ENCODE data around the gene HSF2.
"Not testable (repeated sequence)": the region's sequence is repeated elsewhere in the genome, so short reads cannot be mapped to it uniquely, and the experiment has no call there.

HSF2 gene

DNA sequence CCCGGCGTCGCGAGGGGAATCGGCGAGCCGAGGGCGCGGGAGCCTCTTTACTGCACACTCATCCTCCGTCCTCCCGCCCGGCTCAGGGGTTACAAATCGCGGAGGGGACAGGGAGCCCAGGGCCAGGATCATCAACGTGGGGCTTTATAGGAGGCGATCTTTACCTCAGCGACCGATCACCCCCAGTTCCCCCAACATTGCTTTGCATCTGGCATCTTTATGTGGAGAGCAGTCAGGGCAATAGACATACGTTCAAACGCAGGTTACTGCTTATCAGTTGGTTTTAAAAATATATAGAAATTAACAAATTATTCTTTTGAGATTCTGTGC, 634 bp downstream of the HSF2 start:
- DNase-seq: no peak

DNA sequence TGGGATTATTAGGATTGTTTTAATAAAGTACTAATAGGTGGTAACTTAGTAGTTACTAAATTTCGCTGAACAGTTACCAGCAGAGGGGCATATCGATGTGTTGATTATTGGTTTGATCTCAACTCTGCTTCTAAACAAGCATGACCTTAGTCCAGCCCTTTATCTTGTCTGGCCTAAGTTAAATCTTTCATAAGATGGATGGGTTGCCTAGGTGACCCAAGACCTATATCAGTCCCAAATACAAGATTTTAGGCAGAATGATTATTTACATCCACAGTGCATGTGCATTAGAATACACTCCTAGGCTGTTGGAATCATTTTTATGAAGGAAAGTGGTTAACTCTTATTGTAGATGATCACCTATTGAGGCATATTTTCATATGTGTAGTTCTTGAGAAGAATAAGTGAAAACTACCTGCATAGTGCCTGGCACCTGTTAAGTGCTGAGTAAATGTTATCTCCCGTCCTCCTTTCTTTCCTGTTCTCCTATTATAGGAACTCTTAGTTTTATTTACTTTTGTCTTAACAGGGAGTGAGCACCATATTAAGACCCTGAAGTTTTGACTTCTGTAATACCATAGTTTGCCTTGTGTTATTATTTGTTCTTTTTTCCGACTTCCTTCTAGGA, 1.1 kb downstream of the HSF2 start:
- DNase-seq: no peak

DNA sequence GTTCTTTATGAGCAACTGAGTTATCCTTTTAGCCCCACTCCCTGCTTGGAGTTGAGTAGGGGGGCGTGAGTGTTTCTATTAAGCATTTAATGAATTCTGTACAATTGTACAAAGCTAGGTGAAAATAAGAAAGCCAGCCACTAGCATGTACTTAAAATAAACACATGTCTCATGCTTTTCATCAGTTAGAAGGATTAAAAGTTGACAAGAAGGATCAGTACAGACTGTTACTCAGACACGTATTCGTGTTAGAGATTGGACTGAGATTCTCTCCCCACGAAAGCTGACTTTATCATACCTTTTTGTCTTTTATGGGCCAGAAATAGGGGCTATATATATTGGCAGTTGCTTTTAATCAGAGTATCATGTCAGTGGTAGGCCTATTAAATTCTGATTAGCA, 1.7 kb downstream of the HSF2 start:
- DNase-seq: no peak

DNA sequence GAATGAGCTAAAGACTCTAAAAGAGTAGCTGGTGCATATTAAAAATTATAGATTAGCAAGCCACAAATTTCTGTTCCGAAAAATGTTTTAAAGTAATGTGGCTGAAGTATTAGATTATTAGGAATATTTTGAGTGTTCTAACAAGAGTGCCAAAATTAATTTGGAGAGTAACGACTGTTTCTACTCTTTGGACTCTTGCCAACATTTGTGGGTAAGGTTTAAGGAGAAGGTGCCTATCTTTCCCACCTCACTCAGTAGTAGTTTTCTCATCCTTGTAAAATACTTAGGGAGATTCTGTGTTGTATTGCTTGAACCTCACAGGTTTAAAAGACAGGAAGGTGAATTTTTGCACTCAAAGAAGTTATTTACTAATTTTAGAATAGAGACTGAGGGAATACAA, 5.0 kb downstream of the HSF2 start:
- no peak for DNase-seq

DNA sequence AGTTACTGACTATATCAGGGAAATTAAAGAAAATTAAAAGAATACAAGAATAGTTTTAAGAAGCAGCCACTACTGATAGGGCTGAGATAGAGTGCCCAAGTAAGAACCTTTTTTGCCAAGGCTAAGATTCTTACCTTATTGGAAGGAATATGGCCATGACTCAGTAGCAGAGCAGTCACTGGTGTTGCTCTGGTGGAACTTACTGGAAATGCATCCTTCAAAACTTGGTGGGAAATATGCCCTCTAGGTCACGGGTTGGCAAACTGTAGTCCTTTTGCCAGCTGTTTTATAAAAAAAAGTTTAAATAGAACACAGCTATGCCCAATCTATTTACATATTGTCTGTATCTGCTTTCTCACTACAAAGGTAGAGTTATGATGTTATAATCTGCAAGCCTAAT, 6.0 kb downstream of the HSF2 start:
- no peak for DNase-seq

DNA sequence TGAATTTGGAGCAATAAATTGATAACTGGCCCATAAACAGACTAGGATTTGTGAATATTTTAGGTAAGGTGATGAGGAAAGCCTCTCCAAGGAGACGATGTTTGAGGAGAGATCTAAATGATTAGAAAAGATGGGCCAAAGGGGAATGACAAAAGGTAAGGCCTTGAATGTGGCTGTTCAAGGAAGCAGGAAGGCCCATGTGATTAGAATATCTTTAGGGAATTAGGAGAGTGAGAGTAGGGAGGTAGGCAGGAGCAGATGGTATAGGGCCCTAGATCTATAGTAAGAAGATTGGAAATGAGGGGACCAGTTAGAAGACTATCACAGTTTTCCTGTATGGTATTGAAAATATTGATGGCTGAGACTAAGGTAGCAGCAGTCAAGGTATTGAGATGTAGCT, 6.7 kb downstream of the HSF2 start:
- DNase-seq: no peak

DNA sequence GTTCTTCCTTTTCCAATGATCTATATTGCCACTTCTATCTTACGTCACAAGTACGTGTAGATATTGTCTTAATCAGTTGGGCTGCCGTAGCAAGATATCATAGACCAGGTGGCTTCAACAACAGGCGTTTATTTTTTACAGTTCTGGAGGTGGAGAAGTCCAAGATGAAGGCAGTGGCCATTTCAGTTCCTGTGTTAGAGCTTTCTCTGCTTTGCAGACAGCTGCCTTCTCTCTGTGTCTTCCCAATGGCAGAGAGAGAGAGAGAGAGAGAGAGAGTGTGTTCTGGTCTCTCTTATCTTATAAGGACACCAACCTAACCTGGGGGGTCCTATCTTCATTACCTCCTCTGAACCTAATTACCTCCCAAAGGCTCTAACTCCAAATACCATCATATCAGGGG, 8.3 kb downstream of the HSF2 start:
- DNase-seq: no peak

DNA sequence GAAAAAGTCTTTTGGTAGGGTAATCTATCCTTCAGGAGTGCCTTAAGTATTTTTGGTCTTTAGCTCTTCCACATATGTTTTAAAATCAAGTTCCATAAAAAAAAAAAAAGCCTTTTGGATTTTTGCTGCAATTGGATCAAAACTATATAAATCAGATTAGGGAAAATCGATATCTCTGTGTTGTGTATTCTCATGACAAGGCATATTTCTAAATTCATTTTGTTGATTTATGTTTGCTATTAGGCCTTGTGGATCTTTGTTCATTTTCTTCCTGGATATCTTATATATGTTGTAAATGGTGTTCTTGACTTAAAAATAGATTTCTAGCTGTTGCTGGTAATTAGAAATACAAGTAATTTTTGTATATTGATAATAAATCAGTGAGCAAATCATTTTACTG, 8.8 kb downstream of the HSF2 start:
- DNase-seq: no peak

DNA sequence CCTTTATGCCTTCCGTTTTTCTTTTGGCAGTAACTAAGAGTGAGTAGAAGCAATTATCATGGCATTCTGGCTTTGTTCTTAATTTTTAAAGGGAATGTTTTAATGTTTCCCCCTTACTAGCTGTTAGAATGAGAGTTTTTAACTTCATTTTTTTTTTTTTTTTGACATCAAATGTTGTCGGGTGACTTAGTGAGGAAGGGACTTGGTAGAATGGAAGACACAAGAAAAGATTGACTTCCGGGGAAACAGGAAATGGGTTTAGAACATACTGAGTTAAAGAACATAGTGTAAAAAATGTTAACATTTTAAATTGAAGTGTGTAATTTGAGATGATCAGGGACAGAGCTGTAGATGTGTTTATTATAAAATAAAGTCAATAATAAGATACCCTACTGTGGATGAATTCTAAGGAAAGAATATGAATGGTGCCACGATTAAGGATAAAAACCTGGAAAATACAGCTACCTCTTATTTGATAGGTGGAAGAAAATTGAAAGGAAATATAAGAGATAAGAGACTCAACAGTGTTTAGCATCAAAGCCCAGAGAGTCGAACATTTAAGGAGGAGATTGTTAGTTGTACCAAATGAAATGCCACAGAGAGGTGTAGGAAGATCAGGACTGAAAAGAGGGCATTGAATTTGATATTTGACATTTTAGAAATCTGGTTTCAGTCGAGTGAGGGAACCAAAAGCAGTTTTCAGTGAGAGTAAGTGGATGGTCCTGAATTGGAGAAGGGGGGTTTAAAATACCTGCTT, 9.4 kb downstream of the HSF2 start:
- no peak for DNase-seq

DNA sequence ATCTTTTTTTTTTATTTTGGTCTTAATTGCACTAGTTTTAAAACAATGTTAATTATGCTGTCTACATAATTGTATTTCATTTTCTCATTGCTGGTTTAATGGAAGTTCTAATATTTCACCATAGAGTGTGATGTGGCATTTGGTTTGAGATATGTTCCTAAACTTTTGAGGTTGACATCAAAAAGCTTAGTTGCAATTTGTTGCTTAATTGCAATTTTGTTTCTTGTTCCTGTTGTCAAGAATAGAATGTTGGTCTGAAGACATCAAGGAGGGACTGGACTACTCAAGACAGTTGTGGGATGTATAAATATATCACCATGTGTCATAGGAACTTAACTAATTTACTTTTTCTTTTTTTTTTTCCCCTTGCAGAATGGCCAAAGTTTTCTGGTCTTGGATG, 12.5 kb downstream of the HSF2 start:
- DNase-seq: peak; percentile 59

DNA sequence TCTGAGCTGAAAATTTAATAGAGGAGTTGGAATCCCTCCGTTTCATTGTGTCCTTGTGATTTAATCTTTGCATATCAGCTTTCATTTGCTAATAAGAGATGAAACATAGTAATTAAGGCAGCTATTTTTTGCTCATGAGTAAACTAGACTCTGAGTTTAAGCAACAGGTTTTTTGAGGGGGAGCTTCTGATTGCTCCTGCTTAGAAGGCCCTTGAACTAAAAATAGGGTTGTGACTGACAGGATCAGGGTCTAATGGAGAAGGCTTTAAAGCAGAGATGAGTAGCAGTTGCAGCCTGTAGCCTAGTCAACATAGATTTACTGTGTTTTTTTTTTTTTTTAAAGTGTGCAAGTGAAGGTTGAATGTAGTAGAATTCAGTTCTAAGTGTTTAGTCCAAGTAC, 17.4 kb downstream of the HSF2 start:
- no peak for DNase-seq

DNA sequence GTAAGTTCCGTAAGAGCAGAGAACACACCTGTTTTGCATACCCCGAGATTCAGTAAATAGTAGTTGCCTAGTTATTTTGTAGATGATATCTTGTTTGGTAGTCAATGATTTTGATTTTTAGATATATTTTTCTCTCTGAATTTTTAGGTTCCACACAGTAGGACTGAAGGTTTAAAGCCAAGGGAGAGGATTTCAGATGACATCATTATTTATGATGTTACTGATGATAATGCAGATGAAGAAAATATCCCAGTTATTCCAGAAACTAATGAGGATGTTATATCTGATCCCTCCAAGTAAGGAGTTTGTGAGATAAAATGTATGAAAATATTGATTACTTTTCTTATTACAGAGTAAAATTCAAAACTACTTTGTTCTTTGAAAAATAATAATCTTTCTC, 22.6 kb downstream of the HSF2 start:
- no peak for DNase-seq

DNA sequence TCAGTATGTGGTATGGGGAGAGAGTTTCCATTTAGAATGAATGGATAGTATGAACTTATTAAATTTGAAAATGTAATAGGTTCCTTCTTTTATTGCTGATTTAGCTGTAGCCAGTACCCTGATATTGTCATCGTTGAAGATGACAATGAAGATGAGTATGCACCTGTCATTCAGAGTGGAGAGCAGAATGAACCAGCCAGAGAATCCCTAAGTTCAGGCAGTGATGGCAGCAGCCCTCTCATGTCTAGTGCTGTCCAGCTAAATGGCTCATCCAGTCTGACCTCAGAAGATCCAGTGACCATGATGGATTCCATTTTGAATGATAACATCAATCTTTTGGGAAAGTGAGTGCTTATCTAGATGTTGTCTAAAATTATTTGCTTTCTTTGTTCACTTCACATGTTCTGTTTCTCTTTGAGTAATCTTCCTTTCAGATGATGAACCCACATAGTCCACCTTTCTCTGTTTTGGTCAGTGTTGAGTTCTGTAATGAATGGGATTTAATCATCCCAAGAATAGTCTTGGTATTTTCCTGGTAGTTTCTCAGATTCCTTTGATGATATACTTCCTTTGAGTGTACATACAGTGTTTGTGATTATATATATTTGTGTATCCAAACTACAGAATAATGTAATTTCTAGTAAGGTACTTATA, 23.3 kb downstream of the HSF2 start:
- DNase-seq: no peak

DNA sequence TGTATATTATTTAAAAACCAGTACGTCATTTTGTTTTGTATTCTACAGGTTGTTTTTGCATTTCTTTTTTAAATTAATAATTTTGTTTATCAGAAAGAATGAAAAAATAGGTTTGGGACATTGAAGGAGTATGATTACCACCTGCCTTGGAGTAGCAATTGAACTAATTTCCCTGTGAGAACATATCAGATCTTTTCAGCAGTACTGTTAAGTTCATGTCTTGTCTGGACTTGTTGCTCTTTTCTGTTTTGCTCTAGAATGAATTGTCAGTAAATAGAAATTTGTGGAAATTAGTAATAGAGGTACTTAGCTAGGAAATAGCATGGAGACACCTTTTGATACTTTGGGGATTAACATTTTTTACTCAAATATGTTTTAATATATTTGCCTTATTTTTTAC, 24.3 kb downstream of the HSF2 start:
- DNase-seq: no peak

DNA sequence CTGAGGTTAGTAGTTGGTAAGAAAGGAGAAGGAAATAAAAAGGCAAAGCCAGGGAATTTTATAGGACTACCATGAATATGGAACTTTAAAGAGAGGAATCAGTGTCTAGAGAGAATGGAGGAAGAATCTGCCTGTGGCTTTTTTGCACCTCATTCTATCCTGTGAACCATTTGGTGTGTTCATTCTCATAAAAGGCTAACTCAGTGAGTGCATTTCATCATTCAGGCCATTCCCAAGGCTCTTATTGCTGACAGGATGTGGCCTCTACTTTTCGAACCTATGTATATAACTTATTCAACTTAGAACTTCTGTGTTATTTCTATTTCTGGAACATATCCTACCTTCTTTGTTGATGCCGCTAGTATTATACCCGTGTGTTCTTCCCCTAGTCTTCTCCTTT, 27.1 kb downstream of the HSF2 start:
- no peak for DNase-seq

DNA sequence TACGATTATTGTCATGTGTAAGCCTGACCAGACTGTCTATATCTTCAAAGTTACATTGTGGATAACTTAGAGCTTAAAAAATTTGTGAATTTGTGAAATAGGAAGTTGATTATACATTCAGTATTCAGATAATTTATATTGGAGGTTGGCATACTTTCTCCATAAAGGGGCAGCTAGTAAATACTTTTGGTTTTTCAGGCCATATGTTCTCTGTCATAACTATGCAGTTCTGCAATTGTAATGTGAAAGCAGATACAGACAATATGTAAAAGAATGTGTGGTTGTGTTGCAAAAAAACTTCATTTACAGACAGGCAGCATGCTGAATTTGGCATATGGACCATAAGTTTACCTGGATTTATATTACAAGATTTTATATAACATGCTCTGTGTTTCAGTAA, 29.3 kb downstream of the HSF2 start:
- no peak for DNase-seq

DNA sequence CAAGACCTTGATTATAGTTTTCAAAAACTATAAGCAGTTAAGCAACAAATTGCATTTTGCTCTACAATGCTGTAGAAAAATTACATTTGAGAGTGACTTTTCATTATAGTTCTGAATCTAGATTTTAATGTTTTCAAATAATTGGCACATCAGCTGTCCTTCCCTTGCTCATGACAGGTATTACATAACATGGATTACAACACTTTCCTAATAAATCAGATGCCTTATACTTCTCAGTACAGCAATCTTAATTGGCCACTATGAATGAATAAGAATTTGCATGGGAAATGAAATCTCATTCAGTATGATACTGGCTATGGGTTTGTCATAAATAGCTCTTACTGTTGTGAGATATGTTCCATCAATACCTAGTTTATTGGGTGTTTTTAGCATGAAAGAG, 29.9 kb downstream of the HSF2 start:
- DNase-seq: peak; percentile 52

DNA sequence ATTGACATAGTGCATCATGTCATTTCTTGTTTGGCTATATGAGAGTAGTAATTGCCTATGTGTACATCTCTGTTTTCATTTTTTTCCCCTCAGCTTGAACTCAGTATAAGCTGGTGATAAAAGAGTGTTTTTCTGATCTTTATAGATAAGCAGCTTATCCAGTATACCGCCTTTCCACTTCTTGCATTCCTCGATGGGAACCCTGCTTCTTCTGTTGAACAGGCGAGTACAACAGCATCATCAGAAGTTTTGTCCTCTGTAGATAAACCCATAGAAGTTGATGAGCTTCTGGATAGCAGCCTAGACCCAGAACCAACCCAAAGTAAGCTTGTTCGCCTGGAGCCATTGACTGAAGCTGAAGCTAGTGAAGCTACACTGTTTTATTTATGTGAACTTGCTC, 32.3 kb downstream of the HSF2 start:
- no peak for DNase-seq

DNA sequence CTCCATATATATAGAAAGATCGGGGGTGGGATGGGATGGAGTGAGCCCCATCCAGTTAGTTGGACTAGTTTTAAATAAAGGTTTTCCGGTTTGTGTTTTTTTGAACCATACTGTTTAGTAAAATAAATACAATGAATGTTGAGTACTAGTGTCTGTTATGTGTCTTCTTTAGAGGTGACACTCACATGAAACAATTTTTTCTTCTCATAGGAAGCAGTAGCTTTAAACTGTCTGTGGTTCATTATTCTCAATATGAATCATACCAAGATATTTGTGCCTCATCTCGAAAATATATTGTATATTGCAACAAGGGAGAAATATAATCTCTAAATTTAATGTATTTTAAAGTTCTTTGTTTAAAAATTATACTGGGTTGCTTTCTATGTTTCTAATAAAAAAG, 33.4 kb downstream of the HSF2 start:
- no peak for DNase-seq

DNA sequence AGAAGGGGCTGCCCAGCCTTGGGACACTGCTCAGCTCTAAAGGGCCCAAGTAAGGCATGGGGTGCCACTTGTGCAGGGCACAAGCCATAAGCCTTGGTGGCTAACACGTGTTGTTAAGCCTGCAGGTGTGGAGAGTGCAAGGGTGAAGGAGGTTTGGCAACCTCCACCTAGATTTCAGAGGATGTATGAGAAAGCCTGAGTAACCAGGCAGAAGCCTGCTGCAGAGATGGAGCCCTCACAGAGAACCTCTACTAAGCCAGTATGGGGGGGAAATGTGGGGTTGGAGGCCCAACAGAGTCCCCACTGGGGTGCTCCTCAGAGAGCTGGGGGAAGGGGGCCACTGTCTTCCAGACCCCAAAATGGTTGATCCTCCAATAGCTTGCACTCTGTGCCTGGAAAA, 39.5 kb downstream of the HSF2 start:
- no peak for DNase-seq

DNA sequence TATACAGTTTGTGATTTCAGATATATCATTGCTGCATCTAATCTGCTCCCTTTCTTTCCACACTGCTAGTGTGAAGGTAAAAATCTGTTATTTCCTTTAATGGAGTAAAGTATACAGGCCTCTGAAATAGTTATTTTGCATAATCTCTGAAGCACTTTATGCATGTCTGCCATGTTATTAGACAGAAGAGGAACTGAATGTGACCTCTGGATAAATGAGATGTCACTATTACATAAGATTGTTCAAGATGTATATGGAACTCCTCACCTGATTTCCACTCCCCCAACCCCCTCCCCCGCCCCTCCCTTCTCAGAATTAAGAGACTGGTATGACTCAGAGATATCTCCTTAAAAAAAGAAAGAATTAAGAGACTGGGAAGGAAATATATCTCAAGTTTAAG, 45.8 kb downstream of the HSF2 start:
- DNase-seq: no peak

DNA sequence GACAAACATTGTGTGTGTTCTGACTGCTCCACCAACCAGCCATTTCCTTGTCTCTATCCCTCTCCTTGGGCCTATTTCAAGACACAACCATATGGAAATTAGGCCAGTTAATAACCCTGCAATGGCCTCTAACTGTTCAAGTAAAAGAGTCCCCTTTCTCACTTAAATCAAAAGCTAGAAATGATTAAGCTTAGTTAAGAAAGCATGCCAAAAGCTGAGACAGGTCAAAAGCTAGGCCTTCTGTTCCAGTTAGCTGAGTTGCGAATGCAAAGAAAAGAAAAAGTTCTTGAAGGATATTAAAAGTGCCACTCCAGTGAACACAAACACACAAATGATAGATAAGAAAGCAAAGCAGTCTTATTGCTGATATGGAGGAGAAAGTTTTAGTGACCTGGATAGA, 49.6 kb downstream of the HSF2 start:
- DNase-seq: no peak

DNA sequence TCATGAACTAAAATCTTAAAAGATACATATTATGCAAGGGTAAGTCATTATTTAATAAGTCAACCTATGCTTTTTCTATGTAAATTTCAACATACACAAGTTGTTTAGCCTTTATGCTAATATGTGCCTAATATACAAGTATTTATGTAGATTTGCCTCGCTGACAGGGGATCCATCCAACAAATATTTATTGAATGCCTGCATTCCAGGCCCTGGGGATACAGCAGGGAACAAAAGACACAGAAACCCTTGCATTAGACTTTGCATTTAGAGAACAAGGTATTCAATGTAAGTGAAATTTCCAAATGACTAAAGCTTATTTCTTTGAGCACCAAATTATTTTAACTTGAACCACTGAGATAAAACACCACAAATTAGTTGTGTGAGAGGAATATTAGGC, 53.1 kb downstream of the HSF2 start:
- DNase-seq: no peak

DNA sequence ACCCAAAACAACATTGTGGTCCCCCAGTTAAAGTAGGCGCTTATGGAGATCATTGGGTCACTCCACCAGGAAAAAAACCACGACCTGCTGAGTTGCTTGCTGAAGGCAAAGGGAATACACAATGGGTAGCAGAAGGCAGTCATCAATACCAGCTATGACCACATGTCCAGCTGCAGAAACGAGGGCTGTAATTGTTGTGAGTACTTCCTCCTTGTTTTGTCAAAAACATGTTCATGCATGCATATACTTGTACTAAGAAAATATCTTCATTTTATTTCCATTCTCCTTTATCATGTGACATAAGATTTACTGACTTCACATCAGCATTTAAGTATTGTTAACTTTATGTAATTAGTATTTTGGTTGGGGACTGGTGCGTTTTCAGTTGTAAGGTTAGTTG, 55.2 kb downstream of the HSF2 start:
- no peak for DNase-seq

DNA sequence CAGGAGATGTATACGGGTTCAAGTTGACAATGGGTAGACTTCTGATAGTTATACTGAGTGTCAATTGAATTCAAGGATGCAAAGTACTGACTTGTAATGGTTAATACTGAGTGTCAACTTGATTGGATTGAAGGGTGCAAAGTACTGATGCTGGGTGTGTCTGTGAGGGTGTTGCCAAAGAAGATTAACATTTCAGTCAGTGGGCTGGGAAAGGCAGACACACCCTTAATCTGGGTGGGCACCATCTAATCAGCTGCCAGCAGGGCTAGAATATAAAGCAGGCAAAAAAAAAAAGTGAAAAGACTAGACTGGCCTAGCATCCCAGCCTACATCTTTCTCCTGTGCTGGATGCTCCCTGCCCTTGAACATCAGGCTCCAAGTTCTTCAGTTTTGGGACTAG, 55.7 kb downstream of the HSF2 start:
- DNase-seq: not testable (repeated sequence)

Measured in inflammatory macrophage treated with lipopolysaccharide for 4 hours (primary cell).